Measurements from ENCODE around the gene AVEN.

Gene AVEN

DNA sequence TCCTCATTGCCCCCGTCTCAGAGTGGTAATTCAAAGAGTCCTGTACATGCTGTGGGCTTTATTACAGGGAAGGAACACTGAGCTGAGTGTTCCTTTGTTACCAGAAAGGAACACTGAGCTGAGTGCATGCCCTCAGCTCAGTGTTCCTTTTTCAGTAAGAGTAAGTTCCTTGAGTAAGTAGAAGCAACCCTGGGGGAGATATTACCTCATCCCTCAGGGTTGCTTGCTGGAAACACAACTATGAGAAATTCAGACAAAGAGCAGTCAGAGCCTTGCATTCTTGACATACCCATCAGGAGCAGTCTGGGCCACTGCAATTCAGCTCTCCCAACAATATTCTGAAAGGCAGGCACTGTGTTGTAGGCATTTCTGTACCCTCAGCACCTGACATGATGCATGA lies 53.7 kb downstream of the AVEN start:
- TF ChIP-seq TAF1 (IDR thresholded peaks at IDR 0.05; ENCODE audit: borderline replicate concordance, insufficient read depth, low read length) (no peak), SIN3A (IDR thresholded peaks at IDR 0.05; ENCODE audit: borderline replicate concordance, insufficient read depth, low read length) (no peak), FOXP2 (optimal IDR thresholded peaks at IDR 0.05; ENCODE audit: borderline replicate concordance, extremely low read depth, extremely low read length, insufficient read depth) (no peak), POLR2AphosphoS5 (IDR thresholded peaks at IDR 0.05; ENCODE audit: low read depth, low read length) (no peak)
- TF ChIP-seq, protein P1, sequence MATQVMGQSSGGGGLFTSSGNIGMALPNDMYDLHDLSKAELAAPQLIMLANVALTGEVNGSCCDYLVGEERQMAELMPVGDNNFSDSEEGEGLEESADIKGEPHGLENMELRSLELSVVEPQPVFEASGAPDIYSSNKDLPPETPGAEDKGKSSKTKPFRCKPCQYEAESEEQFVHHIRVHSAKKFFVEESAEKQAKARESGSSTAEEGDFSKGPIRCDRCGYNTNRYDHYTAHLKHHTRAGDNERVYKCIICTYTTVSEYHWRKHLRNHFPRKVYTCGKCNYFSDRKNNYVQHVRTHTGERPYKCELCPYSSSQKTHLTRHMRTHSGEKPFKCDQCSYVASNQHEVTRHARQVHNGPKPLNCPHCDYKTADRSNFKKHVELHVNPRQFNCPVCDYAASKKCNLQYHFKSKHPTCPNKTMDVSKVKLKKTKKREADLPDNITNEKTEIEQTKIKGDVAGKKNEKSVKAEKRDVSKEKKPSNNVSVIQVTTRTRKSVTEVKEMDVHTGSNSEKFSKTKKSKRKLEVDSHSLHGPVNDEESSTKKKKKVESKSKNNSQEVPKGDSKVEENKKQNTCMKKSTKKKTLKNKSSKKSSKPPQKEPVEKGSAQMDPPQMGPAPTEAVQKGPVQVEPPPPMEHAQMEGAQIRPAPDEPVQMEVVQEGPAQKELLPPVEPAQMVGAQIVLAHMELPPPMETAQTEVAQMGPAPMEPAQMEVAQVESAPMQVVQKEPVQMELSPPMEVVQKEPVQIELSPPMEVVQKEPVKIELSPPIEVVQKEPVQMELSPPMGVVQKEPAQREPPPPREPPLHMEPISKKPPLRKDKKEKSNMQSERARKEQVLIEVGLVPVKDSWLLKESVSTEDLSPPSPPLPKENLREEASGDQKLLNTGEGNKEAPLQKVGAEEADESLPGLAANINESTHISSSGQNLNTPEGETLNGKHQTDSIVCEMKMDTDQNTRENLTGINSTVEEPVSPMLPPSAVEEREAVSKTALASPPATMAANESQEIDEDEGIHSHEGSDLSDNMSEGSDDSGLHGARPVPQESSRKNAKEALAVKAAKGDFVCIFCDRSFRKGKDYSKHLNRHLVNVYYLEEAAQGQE (IDR thresholded peaks at IDR 0.05; ENCODE audit: insufficient read depth in 1 of 2, low read depth in 2 of 2, low read length in 2 of 2) = no peak

DNA sequence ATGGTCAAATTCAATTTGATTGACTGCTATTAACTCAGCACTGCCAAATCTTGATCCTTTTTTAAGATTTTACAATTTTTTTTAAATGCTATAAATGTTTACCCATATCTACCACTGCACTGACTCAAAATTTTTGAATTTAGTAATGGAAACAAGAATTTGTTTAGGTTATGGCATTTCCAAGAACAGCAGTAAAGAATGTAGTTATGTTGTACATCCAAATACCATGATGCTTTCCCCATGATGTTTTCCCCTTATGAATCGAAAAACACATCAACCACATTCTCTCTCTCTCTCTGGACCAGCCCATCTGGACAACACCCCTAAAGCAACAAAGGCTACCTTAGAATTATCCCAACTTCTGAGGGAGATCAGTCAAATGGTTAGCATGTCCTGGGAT lies 56.5 kb downstream of the AVEN start:
- TF ChIP-seq TAF1 (IDR thresholded peaks at IDR 0.05; ENCODE audit: borderline replicate concordance, insufficient read depth, low read length) = no peak

DNA sequence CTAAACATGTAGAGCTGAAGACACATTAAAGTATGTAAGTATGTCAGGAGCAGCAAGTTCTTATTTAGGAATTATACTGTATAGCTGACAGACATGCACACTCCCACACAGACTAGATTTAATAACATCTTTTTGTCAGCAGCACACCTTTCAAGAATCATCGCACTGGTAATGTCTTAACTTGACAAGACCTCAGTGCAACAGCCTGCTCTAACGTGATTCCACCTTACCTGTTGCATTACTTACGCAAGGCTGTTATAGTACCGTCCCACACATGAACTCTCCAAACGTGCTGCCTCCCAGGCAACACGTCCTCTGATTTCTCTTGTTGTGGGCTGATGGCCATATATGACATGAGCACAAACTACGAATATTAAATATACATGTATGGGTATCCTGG lies 58.8 kb downstream of the AVEN start:
- TF ChIP-seq FOXP2 (optimal IDR thresholded peaks at IDR 0.05; ENCODE audit: borderline replicate concordance, extremely low read depth, extremely low read length, insufficient read depth) (no peak), SIN3A (IDR thresholded peaks at IDR 0.05; ENCODE audit: borderline replicate concordance, insufficient read depth, low read length) (no peak), POLR2AphosphoS5 (IDR thresholded peaks at IDR 0.05; ENCODE audit: low read depth, low read length) (no peak), TAF1 (IDR thresholded peaks at IDR 0.05; ENCODE audit: borderline replicate concordance, insufficient read depth, low read length) (no peak)
- TF ChIP-seq, protein P1 (IDR thresholded peaks at IDR 0.05; ENCODE audit: insufficient read depth in 1 of 2, low read depth in 2 of 2, low read length in 2 of 2) = no peak

DNA sequence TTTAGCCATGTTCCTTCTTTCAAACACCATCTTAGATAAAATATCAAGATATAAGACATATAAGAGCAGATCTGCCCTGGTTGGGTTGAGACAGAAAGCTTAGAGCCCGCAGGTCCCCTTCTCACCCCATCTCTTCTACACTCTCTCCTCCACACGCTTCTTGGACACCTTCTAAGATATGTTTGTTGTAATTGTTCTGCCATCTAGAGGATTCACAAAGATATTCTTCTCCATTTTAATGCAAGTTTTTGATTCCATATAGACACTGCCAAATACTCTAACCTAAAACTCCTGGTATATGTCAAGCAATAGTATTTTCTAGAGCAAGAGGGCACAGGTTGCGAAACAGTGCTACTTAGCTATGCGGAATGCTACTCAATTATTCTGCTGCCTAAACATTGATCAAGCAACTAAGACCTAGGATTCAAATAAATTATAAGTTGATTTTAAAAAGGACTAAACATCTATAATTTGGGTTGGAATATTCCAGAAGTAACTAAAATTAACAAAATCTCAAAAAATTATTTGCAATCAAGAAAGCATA lies 63.9 kb downstream of the AVEN start:
- TF ChIP-seq SIN3A (IDR thresholded peaks at IDR 0.05; ENCODE audit: borderline replicate concordance, insufficient read depth, low read length) = no peak
- TF ChIP-seq POLR2AphosphoS5 (IDR thresholded peaks at IDR 0.05; ENCODE audit: low read depth, low read length) = no peak
- TF ChIP-seq, protein P1 (IDR thresholded peaks at IDR 0.05; ENCODE audit: insufficient read depth in 1 of 2, low read depth in 2 of 2, low read length in 2 of 2) = no peak
- TF ChIP-seq TAF1 (IDR thresholded peaks at IDR 0.05; ENCODE audit: borderline replicate concordance, insufficient read depth, low read length) = no peak
- no peak for TF ChIP-seq FOXP2 (optimal IDR thresholded peaks at IDR 0.05; ENCODE audit: borderline replicate concordance, extremely low read depth, extremely low read length, insufficient read depth)

DNA sequence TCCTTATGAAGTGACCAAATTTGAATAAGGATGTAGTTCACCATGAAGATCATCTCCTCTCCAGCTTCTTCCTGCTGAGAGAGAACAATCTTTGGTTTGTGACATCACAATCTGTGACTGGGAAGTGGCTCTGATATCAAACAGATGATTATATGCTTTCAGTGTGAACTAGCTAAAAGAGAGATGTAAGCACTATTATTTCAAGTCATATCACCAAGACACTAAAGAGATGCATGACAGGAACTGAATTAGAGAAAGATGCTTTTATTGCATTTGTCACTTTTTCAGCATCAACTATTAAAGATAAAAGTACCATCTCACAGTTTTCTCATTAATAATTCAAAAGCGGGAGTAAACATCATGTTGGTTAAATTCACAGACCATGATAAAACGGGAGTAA lies 67.2 kb downstream of the AVEN start:
- no peak for TF ChIP-seq SIN3A (IDR thresholded peaks at IDR 0.05; ENCODE audit: borderline replicate concordance, insufficient read depth, low read length)
- TF ChIP-seq TAF1 (IDR thresholded peaks at IDR 0.05; ENCODE audit: borderline replicate concordance, insufficient read depth, low read length) = no peak
- no peak for TF ChIP-seq FOXP2 (optimal IDR thresholded peaks at IDR 0.05; ENCODE audit: borderline replicate concordance, extremely low read depth, extremely low read length, insufficient read depth)
- TF ChIP-seq, protein P1 (IDR thresholded peaks at IDR 0.05; ENCODE audit: insufficient read depth in 1 of 2, low read depth in 2 of 2, low read length in 2 of 2) = no peak
- no peak for TF ChIP-seq POLR2AphosphoS5 (IDR thresholded peaks at IDR 0.05; ENCODE audit: low read depth, low read length)

All from PFSK-1 (cell line).